GM10248 (cell line): ENCODE data around the gene RPL18A.

Experiments
- CTCF ChIA-PET: fragments of 300-600 bp; sonication (Branson Sonifier 250); formaldehyde crosslinking; extraction: SDS; loops from one replicate; lab custom pipeline; 2021; ENCODE audit warnings: antibody characterized with exemption; lab: Yijun Ruan, JAX
- POLR2A ChIA-PET: fragments of 350-650 bp; sonication (Branson Sonifier 250); formaldehyde crosslinking; extraction: SDS; loops from one replicate; lab custom pipeline; 2020; ENCODE audit warnings: antibody characterized with exemption; lab: Yijun Ruan, JAX
- DNase-seq: peaks from one replicate; pipeline ENCODE4 v3.0.0; 2012; ENCODE audit errors: extremely low spot score
- TF ChIP-seq, protein P1 (sequence below): IDR thresholded peaks from 2 replicates; pipeline ENCODE4 v1.5.1; 2012; ENCODE audit warnings: mild to moderate bottlenecking, low read depth; ENCODE audit errors: extremely low read depth, missing control alignments, control extremely low read depth

Gene RPL18A

GRCh38 chr19:17847538-17848366 lies 12.0 kb upstream of the RPL18A start, which contains the start of gene JAK3:
Gene JAK3, minus strand, starts transcription at chr19:17847982. Its CDS starts 3,565 bp downstream, at chr19:17844417.
- ChIA-PET POLR2A (interaction anchor here (0.6 to 1.5 kb wide), 3 partner anchors 12 to 432 kb away, joined by 3 to 6 read pairs (median 6); partner anchors contain the start of gene B3GNT3), CTCF (interaction anchor here (1.3 to 10.6 kb wide), 4 partner anchors 12 to 84 kb away, joined by 3 to 79 read pairs (median 4); partner anchors contain the start of genes CCDC124 and RPL18A)
- peak; percentile 90 for DNase-seq
- TF ChIP-seq, protein P1, sequence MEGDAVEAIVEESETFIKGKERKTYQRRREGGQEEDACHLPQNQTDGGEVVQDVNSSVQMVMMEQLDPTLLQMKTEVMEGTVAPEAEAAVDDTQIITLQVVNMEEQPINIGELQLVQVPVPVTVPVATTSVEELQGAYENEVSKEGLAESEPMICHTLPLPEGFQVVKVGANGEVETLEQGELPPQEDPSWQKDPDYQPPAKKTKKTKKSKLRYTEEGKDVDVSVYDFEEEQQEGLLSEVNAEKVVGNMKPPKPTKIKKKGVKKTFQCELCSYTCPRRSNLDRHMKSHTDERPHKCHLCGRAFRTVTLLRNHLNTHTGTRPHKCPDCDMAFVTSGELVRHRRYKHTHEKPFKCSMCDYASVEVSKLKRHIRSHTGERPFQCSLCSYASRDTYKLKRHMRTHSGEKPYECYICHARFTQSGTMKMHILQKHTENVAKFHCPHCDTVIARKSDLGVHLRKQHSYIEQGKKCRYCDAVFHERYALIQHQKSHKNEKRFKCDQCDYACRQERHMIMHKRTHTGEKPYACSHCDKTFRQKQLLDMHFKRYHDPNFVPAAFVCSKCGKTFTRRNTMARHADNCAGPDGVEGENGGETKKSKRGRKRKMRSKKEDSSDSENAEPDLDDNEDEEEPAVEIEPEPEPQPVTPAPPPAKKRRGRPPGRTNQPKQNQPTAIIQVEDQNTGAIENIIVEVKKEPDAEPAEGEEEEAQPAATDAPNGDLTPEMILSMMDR = no peak

DNA sequence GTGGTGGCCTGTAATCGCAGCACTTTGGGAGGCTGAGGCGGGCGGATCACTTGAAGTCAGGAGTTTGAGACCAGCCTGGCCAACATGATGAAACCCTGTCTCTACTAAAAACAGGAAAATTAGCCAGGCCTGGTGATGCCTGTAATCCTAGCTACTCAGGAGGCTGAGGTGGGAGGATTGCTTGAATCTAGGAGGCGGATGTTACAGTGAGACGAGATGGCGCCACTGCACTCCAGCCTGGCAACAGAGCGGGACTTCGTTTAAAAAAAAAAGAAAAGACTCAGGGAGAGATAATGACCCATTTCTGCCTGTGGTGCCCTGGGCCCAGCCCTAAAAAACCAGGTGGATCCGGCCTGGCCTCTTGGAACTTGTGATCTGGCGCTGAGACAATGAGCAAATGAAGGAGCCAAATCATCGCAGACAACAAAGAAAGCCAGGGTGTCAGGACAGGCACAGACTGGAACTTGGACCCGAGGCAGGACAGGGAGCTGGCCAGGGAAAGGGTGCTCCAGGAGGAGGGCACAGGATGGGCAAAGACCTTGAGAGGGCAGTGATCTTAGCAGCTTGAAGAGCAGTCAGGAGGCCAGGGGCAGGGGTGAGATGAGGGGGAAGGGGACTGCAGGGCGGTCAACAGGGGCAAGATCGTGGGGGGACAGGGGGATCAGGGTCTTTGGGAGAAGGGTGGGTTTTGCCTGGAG lies 11.0 kb upstream of the RPL18A start:
- TF ChIP-seq, protein P1 = no peak
- CTCF ChIA-PET = interaction anchor here (1.0 to 10.6 kb wide), 8 partner anchors 11 to 275 kb away, joined by 3 to 79 read pairs (median 6); partner anchors contain the start of genes CCDC124 and RPL18A
- POLR2A ChIA-PET = interaction anchor here (0.7 kb wide), 1 partner anchor 101 kb away, joined by 4 read pairs; no protein-coding TSS in a partner anchor
- no peak for DNase-seq

GRCh38 chr19:17854061-17854460 lies 5.6 kb upstream of the RPL18A start:
- no peak for DNase-seq
- ChIA-PET CTCF (interaction anchor here (1.2 to 10.6 kb wide), 10 partner anchors 9 to 358 kb away, joined by 3 to 79 read pairs (median 10); partner anchors contain the start of genes CCDC124 and MAP1S), POLR2A (interaction anchor here (0.6 to 0.7 kb wide), 2 partner anchors 24 to 113 kb away, joined by 4 to 6 read pairs; no protein-coding TSS in a partner anchor)
- TF ChIP-seq, protein P1 = no peak

- TF ChIP-seq, protein P1 = peak; percentile 99
- peak; percentile 86 for DNase-seq
- ChIA-PET POLR2A (no interaction called here), CTCF (interaction anchor here (0.6 to 10.6 kb wide), 23 partner anchors 9 to 368 kb away, joined by 3 to 79 read pairs (median 4); partner anchors contain the start of genes CCDC124, MAP1S and SLC5A5)
These were observed 4.2 kb upstream of the RPL18A start for GRCh38 chr19:17855280-17856152.

GRCh38 chr19:17860331-17860992 lies 752 bp downstream of the RPL18A start:
- TF ChIP-seq, protein P1 = no peak
- CTCF ChIA-PET = interaction anchor here (1.2 to 3.7 kb wide), 5 partner anchors 10 to 94 kb away, joined by 3 to 124 read pairs (median 18); partner anchors contain the start of genes CCDC124 and SLC5A5
- no peak for DNase-seq
- POLR2A ChIA-PET = interaction anchor here (1.0 to 1.8 kb wide), 2 partner anchors 25 to 73 kb away, joined by 3 to 40 read pairs; partner anchors contain the start of gene CCDC124
